Epithelial cell of proximal tubule (primary cell): ENCODE measurements around the gene MFSD6L. TPM values are rescaled to one million over a fixed set of nuclear protein-coding genes. Genes with fewer than 3 reads are reported as not detected.

Source experiments
- DNase-seq: peaks from one replicate; pipeline ENCODE4 v3.0.0-alpha.2; 2011; ENCODE audit warnings: low read depth
- H3K4me3 ChIP-seq: 2 replicates; pipeline ENCODE4 v1.5.1; 2011; ENCODE audit warnings: low read depth, mild to moderate bottlenecking, low read length
- CTCF ChIP-seq: conservative IDR thresholded peaks from 2 replicates; pipeline ENCODE4 v1.5.1; 2012; ENCODE audit warnings: low read depth, mild to moderate bottlenecking, low read length
- total RNA-seq: library from RNA; depleted of rRNA; stranded (reverse); fragments of >200 nt; gene quantifications from 2 replicates; pipeline ENCODE4 v1.2.3, GENCODE V29; 2015

Gene MFSD6L
- total RNA-seq, 1 donor from 2014 or later, result not detected

- DNase-seq, result no peak
- peak; percentile 28 for TF ChIP-seq CTCF
- H3K4me3 ChIP-seq, result no peak overlapping the region
Observed at GRCh38 chr17:8832711-8833352, 33.7 kb upstream of the MFSD6L start.

GRCh38 chr17:8831234-8831849 lies 32.2 kb upstream of the MFSD6L start:
- H3K4me3 ChIP-seq, result no peak overlapping the region
- TF ChIP-seq CTCF, result no peak
- no peak for DNase-seq

- TF ChIP-seq CTCF, result no peak
- no peak overlapping the region for H3K4me3 ChIP-seq
- DNase-seq, result no peak
Observed at GRCh38 chr17:8830141-8830540, 31.0 kb upstream of the MFSD6L start.

GRCh38 chr17:8829036-8829941 lies 30.1 kb upstream of the MFSD6L start:
- DNase-seq, result no peak
- no peak overlapping the region for H3K4me3 ChIP-seq
- TF ChIP-seq CTCF, result no peak

- DNase-seq, result no peak
- TF ChIP-seq CTCF, result no peak
- H3K4me3 ChIP-seq, result no peak overlapping the region
Observed at GRCh38 chr17:8828517-8828875, 29.3 kb upstream of the MFSD6L start.

- no peak for TF ChIP-seq CTCF
- DNase-seq, result no peak
- no peak overlapping the region for H3K4me3 ChIP-seq
Observed at GRCh38 chr17:8826808-8827435, 27.8 kb upstream of the MFSD6L start.
